GM18520 (cell line): ENCODE measurements around the gene LGSN.
A peak's percentile ranks its signal among the peaks of the same experiment; 100 is the strongest.
"Not testable (repeated sequence)": the region's sequence is repeated elsewhere in the genome, so short reads cannot be mapped to it uniquely, and the experiment has no call there.

Experiments used
- ATAC-seq: cut with Tn5 transposase; IDR thresholded peaks from one replicate; pipeline ENCODE4 v1.9.1; 2021; ENCODE audit not compliant: unreplicated experiment

LGSN gene

DNA sequence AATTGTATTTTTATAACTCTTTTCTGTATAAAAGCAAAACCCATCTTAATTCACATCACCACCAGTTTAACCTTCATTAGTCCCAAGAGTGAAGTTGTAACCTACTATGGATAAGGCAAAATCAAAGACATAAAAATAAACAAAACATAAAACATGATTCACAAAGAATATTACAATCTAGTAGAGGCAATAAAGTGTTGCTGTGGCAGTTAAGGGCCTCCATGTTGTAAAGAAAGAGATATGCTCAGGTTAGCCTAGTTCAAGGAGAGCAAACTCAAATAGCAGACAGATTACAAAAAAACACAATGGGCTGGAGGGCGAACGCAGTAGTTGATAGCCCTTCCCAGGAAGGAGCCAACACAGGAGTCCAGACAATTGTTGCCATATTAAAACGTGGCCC, 13.4 kb downstream of the LGSN start:
- no peak for ATAC-seq

DNA sequence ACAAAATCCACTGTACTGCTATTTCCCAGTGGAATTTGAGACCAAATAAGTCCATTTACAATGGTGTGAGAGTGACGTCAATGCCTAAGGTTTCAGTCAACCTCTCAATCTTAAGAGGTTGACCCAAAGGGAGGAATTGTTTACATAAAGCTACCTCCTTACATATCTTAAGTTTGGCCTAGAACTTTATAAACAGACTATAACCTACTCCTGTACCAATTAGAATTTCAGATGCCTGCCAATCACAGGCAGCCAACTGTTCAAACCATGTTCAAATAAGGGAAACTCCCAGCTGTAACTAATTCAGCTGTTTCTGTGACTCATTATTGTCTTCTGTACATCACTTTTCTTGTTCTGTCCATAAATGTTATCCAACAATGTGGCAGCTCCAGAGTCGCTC, 14.5 kb downstream of the LGSN start:
- ATAC-seq, result peak; percentile 55

- ATAC-seq, result no peak
Measured at GRCh38 chr6:63303476-63303875, 16.3 kb downstream of the LGSN start.

DNA sequence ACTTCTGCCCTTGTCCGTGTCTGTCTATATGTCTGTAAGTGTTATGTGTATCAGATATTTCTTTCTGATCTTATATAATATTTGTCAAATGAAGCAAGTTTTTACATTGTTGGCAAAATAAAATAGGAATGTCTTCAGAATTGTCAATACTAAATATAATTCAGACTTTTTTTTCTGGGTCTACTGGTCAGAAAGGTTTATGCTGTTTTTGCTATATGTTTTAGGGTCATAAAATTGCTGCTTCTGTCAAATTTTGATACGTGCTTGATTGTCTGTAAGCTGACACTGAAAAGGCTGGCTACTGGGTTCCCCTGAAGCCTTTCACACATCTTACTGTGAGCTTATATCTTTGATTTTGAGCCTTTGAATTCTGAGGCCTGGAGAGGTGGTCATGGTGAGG, 20.1 kb downstream of the LGSN start:
- ATAC-seq, result no peak

- ATAC-seq, result no peak
Measured at GRCh38 chr6:63295553-63296194, 24.1 kb downstream of the LGSN start.

DNA sequence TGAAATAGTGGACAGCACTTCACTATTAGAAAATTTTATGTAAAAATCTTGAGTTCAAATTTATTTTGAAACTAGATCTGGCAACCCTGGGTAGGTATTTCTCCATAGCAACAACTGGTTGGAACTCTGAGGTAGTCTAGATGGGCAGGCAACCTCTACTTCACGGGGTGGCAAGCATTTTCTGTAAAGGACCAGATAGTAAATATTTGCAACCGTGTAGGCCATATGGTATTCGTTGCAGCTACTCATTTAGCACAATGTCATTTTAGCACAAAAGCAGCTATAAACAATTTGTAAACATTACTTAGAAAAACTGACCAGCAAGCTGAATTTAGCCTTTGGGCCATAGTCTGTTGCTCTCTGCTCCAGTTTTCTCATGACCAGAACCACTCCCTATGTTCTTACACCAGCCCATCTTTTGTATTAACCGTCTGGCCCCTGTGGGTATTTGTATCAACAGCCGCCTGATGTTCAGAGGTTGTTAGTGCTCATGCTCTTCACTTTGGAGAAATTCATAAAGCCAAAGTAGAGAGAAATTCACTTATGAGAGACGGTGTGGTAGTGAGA, 29.2 kb downstream of the LGSN start:
- ATAC-seq, result no peak

DNA sequence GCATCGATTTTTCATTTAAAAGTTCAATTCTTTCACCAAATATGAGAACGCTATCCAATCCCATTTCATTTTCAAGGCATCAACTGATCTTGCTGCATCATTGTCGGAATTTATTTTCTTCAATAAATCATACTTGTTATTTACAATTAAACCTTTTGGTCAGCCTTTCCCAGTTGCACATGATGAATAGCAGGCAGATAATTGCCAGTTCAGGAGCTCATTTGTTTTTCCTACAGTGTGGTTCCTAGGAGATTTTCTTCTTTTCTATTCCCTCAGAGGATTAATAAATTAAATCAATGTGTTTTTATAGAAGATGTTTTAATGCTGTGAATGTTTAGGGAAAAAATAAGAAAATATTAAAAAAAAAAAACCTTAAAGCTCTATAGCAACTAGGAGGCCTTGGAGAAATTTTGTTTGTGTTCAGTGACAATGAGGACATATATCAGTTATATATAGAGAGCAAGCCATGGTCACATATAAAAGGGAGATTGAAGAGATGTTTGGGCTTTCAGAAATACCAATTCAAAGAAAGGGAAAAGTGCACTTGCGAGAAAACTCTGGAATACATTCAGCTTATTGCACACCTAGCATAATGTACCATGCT, 30.4 kb downstream of the LGSN start:
- ATAC-seq, result no peak

- ATAC-seq, result no peak
Measured at GRCh38 chr6:63280639-63281180, 39.1 kb downstream of the LGSN start.

- no peak for ATAC-seq
Measured at GRCh38 chr6:63278916-63279315, 40.9 kb downstream of the LGSN start.

DNA sequence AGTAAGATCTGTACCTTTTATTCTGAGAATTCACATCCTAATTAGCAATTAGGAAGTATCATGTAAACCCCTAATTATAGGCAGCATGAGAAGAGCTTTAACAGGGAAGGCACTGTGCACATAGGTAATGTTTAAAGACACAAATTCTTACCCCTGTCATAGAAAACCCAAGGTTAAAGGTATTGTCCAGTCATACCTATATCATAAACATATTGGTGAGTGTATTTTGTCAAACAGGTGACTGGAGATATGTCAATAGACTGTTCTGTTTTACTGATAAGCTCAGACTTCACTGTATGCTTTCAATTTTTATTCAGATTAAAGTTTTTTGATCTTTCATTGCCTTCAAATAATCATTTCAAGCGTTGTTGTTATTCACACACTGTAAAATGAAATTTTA, 43.8 kb downstream of the LGSN start:
- ATAC-seq, result no peak

DNA sequence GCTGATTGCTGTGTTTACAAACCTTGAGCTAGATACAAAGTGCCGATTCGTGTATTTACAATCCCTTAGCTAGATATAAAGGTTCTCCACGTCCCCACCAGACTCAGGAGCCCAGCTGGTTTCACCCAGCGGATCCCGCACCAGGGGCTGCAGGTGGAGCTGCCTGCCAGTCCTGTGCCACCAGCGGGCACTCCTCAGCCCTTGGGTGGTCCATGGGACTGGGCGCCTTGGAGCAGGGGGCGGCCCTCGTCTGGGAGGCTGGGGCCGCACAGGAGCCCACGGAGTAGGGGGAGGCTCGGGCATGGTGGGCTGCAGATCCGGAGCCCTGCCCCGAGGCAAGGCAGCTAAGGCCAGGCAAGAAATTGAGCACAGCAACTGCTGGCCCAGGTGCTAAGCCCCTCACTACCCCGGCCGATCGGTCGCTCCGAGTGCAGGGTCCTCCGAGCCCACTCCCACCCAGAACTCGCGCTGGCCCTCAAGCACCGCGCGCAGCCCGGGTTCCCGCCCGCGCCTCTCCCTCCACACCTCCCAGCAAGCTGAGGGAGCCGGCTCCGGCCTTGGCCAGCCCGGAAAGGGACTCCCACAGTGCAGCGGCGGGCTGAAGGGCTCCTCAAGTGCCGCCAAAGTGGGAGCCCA, 44.9 kb downstream of the LGSN start:
- not testable (repeated sequence) for ATAC-seq

DNA sequence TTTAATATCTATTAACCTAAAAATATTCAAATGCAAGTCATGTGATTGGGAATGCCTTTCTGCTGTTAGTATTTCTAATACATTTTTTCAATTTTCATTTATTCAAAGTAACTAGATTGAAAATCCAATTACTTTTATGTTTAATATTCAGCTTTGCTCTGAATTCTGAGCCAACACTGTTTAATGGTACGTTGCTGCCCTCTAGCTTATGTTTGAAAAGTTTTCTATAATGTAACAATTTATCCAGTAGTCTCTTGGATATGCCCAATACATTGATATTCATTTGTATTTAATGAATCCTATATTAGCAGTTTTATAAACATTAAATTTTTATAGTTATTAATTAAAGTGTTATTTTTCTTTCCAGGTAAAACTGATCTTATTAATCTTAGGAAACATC, 47.4 kb downstream of the LGSN start:
- ATAC-seq, result no peak

DNA sequence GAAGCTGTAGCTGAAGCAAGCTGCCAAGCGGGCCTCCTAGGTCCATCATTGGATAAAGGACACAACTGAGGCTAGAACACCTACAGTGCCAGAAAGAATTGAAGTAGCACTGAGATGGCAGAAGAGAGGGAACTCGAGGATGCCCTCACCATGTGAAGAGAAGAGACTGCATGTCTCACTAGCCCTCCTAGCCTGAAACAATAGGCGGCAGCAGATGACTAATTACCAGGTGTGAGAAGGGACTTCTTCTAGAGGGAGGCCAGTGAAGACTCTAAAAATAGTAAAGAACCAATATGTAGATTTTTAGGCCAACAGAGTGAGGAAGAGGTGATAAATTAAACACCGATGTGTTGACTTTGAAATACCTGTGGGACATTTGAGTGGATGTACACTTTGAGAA, 50.3 kb downstream of the LGSN start:
- ATAC-seq, result peak; percentile 77

DNA sequence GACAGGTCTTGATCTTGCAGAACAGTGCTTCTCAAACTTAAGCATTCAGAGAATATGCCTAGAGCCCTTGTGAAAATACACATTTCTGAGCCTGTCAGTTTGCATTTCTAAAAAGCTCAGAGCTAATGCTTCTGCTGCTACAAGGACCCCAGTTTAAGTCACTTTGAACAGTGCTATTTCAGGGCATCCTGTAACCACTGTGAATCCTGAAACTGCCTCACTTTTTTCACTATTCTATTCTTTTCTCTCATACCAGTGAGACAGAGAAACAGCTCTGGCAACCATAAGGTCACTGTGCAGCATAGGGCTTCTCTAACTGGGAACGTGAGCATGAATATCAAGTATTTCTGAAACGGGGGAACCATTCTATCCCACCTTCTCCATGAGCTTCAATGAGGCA, 51.2 kb downstream of the LGSN start:
- peak; percentile 49 for ATAC-seq

DNA sequence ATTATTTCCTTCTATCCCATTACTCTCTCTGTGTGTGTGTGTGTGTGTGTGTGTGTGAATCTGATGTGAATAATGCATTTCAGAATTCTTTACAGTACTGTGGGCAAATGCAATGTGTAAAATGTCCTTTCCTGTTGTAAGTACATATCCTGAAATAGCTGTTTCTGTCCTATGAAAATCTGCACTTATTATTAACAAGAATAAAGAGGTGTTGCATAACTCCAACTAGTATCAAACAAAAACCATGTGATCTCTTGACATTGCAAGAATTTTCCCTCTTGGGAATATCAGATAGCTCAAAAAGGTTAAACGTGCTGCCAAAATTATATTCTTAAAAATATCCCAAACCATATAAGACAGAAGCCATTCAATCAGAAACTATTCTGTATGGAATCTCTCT, 52.0 kb downstream of the LGSN start:
- no peak for ATAC-seq

GRCh38 chr6:63267046-63267445, 52.7 kb downstream of the LGSN start:
- no peak for ATAC-seq

DNA sequence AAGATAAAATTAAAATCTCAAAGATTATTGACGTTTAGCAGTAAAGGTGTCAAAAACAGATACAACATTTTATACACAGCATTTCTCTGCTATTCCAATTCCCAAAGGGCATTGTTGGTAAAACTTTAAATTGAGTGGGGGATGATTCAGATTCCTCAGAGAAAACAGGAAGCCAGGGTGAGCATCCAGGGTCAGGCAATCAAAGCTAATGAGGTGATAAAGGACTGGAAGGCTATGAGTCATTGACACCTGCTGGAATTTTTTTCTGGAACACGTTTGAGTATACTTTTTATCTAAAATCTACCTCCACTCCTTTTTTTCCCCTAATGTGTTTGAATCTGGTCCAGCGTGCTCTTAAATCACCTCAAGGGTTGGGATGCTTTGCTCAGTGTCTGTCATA, 56.3 kb downstream of the LGSN start:
- ATAC-seq, result no peak

DNA sequence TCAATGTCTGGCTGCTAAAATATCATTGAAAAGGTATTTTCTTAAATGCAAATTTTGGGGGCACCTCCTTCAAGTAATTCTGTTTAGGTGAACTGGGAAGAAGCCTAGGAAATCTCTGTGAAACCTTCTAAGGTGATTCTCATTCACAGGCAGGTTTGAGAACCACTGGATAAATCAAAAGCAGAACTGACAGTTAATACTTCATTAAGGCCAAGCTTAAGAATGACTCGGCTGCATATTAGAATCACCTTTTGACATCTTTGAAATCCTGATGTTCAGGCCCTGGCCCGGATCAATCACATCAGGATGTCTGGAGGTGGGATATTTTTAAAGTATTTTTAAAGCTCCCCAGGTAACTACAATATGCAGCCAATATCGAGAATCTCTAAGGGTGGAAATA, 58.0 kb downstream of the LGSN start:
- no peak for ATAC-seq

GRCh38 chr6:63259153-63259552, 60.6 kb downstream of the LGSN start:
- no peak for ATAC-seq

GRCh38 chr6:63249875-63250482, 69.8 kb downstream of the LGSN start:
- ATAC-seq, result no peak

- no peak for ATAC-seq
Measured at GRCh38 chr6:63246581-63246980, 73.2 kb downstream of the LGSN start.

GRCh38 chr6:63245909-63246308, 73.9 kb downstream of the LGSN start:
- ATAC-seq, result no peak
